M059J (cell line): ENCODE results near the gene MACROD2. TPM values are rescaled to one million over a fixed set of nuclear protein-coding genes. Genes with fewer than 3 reads are reported as not detected.
"Not testable (repeated sequence)": the region's sequence is repeated elsewhere in the genome, so short reads cannot be mapped to it uniquely, and the experiment has no call there.

Experiments
- DNase-seq: peaks from one replicate; pipeline ENCODE4 v3.0.0-alpha.2; 2012; ENCODE audit warnings: low read depth
- total RNA-seq: library from RNA; depleted of rRNA; stranded (reverse); fragments of >200 nt; shearing (Covaris generic); gene quantifications from 2 replicates; pipeline ENCODE4 v1.2.3, GENCODE V29; 2014

Gene MACROD2
- total RNA-seq, 1 experiment from 2014 or later, result 1.8 TPM

DNA sequence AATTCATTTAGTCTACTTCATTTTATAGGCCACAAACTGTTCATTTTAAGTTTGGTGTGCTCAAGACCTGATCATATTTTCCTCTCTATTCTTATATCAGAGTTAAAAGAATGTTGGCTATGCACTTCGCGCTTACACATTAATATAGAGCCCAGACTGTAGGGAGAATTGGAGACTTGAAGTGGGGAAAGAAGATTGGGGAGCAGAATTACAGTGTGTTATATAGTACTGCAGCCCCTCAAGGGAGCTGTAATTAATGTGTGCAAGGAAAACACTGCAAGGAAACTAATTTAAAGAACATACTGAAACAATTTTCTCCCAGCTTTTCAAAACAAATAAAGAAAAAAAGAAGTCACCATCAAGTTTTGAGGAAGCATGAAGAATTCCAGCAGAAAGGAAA lies 914.8 kb downstream of the MACROD2 start:
- no peak for DNase-seq

GRCh38 chr20:14913896-14914620 lies 918.7 kb downstream of the MACROD2 start:
- no peak for DNase-seq

DNA sequence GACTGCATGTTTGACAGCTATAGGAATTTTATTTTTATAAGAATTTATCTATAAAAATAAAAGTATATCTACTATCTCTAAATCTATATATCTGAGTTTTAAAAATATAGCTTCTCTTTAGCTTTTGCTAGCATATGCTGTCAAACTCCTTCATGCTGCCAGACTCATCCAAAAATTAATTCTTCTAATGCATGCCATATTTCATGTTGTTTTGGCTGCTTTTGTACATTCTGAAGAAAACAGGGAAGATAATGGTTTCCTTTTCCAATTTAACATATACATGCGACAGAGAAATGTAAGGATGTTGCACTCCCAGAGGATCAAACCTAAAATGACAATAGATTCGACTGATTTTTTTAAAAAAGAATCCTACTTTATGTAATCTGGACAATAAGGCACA lies 919.3 kb downstream of the MACROD2 start:
- DNase-seq, result no peak

GRCh38 chr20:14915356-14915755 lies 920.0 kb downstream of the MACROD2 start:
- no peak for DNase-seq

DNA sequence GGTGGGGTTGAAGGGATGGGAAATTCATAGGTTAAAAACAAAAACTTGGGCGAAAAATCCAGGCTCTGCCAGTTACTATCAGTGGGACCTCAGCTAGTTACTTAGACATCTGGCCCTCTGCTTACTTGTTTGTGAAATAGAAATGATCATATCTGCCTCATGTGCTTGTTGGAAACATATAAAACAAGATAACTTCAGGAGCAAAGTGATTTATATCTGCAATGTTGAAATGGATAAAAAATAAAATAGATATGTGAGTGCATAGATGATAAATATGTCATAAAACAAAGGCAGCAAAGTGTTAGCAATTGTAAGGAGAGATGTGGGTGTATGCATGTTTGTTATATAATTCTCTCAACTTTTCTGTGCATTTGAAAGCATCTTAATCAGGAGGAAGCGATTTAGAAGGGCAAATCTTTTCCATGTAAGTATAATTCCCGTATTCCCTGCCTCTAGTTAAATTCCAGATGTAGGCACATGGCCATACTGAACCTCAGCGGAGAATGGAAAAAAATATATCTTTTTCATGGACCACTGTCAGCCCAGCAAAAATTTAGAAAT lies 921.1 kb downstream of the MACROD2 start:
- no peak for DNase-seq

GRCh38 chr20:14918281-14918680 lies 923.0 kb downstream of the MACROD2 start:
- no peak for DNase-seq

DNA sequence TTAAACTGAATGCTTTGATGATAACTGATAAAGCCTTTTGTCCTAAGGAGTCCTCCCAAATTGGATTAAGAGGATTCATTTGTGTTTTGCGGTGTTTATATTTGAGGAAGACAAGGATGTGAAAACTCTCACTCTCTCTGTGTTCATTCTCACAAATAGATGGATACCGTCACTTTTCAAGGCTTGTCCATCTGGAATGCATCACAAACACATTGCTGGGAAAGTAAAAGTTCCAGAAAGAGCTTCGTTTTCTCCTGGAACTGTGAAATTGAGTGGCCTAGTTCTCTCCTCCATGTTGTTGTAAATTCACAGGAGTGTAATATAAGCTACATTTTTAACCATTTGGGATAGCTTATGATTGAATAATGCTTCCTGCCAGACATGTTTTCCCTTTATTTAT lies 923.7 kb downstream of the MACROD2 start:
- DNase-seq, result no peak

DNA sequence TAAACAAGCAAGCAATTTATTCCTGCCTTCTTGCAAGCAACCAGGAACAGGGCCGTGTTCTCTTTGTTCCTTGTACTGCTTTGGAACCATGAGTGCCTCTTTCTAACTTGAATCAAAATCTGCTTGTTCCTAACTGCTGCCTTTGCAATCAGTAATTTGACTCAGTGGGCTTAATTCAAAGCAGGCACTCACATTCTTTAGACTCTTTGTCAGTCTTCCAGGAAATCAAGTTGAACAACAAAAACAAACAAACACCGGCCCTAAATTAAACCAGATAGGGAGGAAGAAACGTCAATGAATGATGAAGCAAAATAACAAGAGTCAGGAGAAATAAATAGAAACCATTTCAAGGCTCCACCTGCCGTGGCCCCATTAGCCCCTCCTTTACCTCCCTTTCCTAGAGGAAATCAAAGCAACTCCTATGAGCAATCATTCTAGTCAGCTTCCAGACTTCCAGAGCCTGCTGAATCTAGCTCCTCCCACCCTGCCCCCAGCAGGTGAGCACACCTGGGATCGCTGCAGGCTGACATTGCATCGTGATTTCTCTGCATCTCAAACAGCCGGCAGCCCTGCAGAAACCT lies 924.3 kb downstream of the MACROD2 start:
- no peak for DNase-seq

GRCh38 chr20:14921513-14921912 lies 926.2 kb downstream of the MACROD2 start:
- DNase-seq, result peak; percentile 9

DNA sequence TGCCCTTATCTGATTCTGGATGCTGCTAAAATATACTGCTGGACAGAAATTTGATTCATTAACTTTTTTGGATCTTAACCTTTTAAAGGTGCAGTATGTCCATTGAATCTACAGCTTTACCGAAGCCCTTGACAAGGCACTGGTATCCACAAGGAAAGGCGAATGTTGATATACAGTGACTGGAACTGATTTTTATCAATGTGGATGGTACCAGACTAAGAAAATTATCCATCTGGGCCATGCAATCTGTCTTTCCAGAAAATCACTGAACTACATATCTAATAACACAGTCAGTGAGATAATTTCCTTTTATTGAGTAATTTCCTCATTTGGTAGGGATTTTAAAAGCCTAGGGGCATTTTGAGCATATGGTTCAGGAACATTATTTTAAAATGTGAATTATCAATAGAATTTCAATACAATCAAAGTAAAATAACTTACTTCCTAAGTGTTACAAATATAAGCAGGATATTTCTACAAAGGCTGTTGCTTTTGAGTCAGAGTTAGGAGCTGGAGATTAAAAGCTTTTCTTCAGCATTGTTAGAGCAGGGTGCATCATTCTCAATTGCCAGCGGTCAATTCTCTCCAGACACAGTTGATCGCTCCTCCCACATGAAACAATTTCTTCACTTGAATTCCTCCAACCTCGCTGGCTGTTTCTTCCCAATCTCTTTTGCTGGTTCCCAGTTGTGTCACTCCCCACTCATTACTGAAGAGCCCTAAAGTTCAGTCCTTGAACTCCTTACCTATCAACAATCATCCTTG lies 927.4 kb downstream of the MACROD2 start:
- no peak for DNase-seq

GRCh38 chr20:14924433-14924832 lies 929.1 kb downstream of the MACROD2 start:
- DNase-seq, result no peak

- no peak for DNase-seq
Measured at GRCh38 chr20:14925300-14925699, 930.0 kb downstream of the MACROD2 start.

- DNase-seq, result not testable (repeated sequence)
Measured at GRCh38 chr20:14926436-14926835, 931.1 kb downstream of the MACROD2 start.

DNA sequence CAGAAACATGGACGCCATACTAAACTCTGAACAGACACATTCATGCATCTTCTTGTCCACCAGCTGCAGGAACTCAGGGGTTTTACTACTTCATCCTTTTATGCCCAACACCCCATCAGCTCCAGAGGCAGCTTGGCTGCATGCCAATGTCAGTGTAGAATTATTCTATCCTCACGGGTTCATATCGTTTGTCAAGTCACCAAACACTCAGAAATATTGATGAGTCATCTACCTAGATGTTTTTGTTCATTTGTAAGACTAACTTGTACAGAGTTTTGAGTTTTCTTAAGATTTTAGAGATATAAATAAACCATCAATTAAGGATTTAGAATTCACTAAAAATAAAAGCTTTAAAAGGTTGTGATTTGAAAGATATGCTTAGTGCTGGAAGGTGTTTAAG lies 932.8 kb downstream of the MACROD2 start:
- DNase-seq, result peak; percentile 10

DNA sequence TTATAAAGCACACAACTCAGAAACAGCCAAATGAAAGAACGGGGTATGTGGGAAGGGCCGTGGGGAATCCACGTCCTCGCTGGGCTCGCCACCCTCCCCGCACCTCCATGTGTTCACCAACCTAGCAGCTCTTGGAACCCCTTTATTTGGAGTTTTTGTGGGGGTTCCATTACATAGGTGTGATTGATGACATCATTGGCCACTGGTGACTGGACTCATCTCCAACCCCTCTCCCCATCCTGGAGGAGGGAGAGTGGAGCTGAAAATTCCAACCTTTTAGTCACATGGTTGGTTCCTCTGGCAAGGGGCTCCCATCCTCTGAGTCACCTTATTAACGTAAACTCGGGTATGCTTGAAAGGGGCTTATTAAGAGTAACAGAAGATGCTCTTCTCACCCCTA lies 934.1 kb downstream of the MACROD2 start:
- no peak for DNase-seq

GRCh38 chr20:14932040-14932439 lies 936.7 kb downstream of the MACROD2 start:
- DNase-seq, result no peak

GRCh38 chr20:14935285-14935684 lies 940.0 kb downstream of the MACROD2 start:
- no peak for DNase-seq

GRCh38 chr20:14937021-14937420 lies 941.7 kb downstream of the MACROD2 start:
- DNase-seq, result no peak

DNA sequence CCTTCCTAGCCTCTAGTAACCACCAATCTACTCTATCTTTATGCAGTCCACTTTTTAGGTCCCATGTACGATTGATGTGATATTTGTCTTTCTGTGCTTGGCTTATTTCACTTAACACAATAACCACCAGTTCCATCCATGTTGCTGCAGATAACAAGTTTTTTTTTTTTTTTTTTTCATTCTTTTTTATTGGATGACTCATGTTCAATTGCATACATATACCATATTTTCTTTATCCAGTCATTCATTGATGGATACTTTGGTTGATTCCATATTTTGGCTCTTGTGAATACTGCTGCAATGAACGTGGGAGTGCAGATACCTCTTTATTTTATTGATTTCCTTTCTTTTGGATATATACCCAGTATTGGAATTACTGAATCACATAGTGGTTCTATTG lies 942.5 kb downstream of the MACROD2 start:
- no peak for DNase-seq

GRCh38 chr20:14947536-14947935 lies 952.2 kb downstream of the MACROD2 start:
- DNase-seq, result no peak

DNA sequence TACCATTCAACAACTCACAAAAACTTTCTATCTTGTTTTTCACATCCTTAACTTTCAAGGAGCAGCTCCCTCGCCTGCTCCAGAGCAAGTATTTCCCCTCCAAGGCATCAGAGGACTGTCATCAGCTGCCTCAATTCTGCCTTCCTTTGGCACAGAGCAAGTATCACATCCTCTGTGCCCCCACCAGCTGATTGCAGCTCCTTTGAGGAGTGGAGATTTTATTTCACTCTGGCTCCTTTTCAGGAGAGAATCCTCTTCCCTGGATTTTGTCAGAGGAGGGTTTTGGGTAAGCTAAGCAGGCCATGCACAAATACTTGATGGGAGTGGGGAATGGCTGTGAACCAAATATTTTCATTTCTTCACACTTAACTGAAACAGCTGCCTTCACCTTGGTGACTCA lies 952.6 kb downstream of the MACROD2 start:
- DNase-seq, result no peak

DNA sequence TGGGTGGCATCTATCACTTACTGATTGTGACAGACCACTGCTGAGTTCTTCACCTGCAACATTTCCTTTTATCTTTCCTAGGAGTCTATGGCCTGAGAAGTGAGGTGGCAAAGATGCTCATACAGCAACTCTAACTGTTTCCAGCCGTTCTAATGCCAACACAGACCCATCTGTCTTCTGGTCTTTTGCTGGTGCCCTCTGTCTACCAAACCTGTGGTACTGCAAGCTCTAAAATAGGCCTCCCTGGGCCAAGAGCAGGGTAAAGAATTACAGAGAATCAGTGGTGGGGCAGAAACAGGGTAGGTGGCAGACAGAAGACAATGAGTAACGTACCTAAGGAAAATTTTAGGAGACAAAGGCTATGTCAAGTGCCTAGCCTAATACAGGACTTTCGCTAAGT lies 953.1 kb downstream of the MACROD2 start:
- no peak for DNase-seq

GRCh38 chr20:14950633-14951032 lies 955.3 kb downstream of the MACROD2 start:
- DNase-seq, result no peak
